Astrocyte (in vitro differentiated cells and primary cell): ENCODE data around the gene CD320.

Experiments used
- CTCF ChIP-seq: IDR thresholded peaks from 2 replicates; pipeline ENCODE4 v1.5.1; 2011; ENCODE audit warnings: low read depth, mild to moderate bottlenecking, inconsistent platforms, low read length, moderate library complexity; ENCODE audit not compliant: insufficient read depth
- EZH2 ChIP-seq: IDR thresholded peaks from 2 replicates; pipeline ENCODE4 v1.6.1; 2012; ENCODE audit warnings: mild to moderate bottlenecking, low read length, inconsistent platforms; ENCODE audit not compliant: insufficient read depth

GRCh38 chr19:8259142-8259921 lies 48.8 kb downstream of the CD320 start:
- TF ChIP-seq CTCF (no peak), EZH2 (no peak)
